HG03175 (cell line): ENCODE results near the gene ATXN3.

Source experiments
- ATAC-seq: cut with Tn5 transposase; IDR thresholded peaks from one replicate; pipeline ENCODE4 v1.9.1; 2021; ENCODE audit warnings: mild to moderate bottlenecking, moderate library complexity; ENCODE audit not compliant: unreplicated experiment

ATXN3 gene

DNA sequence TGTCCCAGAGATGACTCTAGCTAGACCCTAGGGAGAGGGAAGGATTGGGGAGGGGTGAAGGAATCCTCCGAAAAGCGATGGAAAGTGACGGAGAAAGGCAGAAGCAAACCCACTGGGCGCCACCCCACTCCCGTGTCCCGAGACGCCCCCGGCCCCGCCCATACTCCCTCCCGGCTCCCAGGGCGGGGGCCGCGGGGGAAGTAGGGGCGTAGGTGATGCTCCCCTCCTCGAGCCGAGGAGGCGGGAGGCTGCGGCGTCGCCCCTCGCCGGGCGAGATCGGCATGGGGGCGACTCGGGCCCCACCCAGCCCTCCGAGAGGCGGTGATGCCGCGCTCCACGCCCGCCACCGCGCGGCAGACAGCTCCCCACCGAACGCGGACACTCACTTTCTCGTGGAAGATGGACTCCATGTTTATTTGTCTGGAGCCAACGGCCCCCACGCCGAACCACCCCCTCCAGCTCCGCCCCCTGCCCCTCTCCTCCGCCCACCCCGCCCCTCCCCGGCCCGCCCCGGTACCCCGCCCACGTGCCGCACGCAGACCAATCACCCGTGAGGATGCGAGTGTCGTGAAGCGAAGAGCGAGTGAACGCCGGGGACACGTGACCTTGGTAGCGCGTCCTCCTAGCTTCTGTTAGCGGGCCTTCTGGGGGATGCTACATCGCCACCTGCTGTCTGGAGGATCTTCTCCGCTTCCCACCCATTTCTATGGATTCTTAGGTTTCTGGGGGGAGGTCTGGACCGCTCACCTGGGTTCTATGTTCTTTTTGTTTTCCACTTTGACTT lies at the start of gene ATXN3:
ATXN3 (minus strand) TSS at position 440 of the 784 bp plus-strand sequence; CDS start at position 410, 30 bp downstream.
- ATAC-seq, result peak; percentile 93

DNA sequence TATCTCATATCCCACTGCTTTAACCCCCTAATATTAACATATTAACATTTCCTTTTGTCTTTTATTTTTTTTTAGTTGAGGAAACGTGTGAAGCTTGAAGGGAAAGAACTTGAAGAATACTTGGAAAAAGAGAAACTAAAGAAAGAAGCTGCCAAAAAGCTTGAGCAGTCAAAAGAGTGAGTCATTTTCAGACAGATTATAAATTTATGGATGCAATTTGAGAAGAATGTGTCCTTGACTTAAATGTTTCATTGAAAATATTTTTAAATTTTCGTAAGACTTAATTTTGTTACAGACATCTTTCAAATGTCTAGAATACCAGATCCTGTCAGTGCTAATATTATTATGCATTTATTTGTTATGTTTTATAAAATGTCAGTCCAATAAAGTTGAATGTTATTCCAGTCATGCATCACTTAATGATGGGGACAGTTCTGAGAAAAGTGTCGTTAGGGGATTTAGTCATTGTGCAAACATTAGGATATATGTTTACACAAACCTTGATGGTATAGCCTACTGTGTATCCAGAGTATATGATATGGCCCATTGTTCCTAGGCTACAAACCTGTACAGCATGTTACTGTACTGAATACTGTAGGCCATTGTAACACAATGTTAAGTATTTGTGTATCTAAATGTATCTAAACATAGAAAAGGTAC lies 48.0 kb upstream of the ATXN3 start:
- no peak for ATAC-seq

DNA sequence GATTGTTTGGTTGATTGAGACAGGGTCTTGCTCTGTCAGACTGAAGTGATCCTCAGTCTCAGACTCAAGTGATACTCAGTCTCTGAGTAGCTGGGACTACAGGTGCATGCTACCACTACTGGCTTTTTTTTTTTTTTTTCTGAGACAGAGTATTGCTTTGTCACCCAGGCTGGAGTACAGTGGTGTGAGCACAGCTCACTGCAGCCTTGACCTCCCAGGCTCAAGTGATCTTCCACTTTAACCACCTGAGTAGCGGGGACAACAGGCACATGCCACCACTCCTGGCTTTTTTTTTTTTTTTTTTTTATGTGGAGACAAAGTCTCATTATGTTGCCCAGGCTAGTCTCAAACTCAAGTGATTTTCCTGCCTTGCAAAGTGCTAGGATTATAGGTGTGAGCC lies 47.2 kb upstream of the ATXN3 start:
- no peak for ATAC-seq

DNA sequence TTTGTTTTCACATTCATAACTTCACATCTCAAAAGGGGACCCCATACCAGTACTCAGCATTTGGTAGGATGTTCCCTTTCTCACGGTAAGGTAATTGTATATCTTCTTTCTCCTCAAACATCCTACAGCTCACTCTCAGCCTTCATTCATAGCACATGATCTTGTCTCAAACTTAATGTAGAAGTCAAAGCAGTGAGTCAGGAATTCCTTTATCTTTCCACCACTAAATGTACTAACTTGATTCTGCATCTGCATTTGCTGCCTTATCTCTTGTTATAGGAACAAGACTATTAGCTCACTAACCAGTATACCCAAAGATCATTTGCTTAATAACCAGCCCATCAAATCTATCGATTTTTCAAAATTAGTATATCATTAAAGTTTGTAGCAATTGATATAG lies 38.3 kb upstream of the ATXN3 start:
- no peak for ATAC-seq

GRCh38 chr14:92143962-92144361 lies 37.6 kb upstream of the ATXN3 start:
- ATAC-seq, result no peak

DNA sequence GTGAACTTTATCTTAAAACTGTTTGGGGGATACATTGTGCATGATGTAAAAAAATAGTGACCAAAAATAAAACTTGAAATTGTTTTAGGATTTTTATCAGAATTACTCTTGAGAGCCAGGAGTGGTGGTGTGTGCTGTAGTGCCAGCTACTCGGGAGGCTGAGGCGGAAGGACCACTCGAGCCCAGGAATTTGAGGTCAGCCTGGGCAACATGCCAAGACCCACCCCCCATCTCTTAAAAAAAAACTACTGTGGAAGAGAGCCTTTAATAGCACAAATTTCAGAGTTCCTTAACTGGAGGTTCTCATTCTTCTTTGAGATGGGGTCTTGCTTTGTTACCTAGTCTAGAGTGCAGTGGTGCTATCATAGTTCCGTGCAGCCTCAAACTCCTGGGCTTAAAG lies 36.9 kb upstream of the ATXN3 start:
- ATAC-seq, result no peak

GRCh38 chr14:92135269-92135668 lies 28.9 kb upstream of the ATXN3 start:
- no peak for ATAC-seq

DNA sequence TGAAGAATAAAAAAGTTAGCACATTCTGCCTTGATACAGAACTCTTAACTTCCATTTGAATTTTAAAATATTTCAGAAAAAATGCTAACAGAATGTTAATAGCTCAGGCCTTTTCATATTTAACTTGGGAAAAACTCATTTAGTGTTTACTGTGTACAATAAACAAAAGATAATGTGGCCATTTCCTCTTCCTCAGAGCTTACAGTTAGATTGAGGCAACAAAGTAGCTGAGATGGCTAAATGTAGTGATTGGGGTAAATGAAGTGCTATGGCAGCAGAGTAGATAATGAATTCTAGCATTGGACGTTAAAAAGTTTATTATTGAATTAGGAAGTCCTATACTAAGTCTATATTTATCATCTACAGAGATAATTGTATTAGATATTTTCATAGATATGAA lies 28.1 kb upstream of the ATXN3 start:
- ATAC-seq, result no peak

DNA sequence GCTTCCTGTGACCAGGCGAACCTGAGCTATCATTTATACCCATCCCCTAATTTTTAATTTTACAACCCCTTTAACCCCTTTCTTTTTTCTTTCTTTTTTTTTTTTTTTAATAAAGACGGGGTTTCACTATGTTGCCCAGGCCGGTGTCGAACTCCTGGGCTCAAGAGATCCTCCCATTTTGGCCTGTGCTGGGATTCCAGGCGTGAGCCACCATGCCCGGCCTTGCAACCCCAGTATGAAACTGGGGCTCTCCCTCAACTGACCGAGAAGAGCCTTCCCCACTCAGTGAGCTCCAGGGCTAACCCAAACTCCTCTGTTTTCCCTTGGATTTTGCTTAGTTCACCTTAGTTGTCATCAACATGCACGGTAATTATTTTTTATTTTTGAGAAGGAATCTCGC lies 16.4 kb upstream of the ATXN3 start:
- ATAC-seq, result no peak

- ATAC-seq, result peak; percentile 15
Measured at GRCh38 chr14:92122351-92122677, 15.9 kb upstream of the ATXN3 start.

GRCh38 chr14:92121670-92122350 lies 15.4 kb upstream of the ATXN3 start, which contains the start of the genes CPSF2 and NDUFB1:
Gene CPSF2 (plus strand): TSS chr14:92121969. CDS start chr14:92130985, 9,016 bp downstream.
Gene NDUFB1 (minus strand): TSS chr14:92121706. CDS start chr14:92117637, 4,069 bp downstream.
- peak; percentile 84 for ATAC-seq

DNA sequence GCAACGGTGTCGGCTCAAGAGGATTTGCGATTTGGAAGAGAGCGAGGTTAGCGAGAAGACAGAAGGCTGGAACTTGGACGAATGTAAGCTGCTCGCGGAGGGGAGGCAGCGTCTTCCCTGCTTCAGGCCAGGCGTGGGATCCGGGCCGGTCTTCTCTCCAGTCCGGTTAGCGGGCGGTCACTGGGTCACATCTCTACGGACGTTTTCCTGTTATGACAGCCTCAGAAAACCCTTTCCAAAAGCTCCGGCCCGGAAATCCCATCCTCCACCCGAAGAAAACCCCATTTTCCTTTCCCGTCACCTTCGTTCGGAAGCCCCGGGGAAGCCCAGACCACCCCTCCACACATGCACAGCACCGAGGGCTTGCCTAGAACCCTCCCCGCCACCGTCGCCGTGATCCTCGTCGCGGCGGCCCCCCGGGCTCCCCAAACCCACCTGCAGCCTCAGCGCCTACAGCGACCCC lies 14.9 kb upstream of the ATXN3 start:
- ATAC-seq, result peak; percentile 13

- no peak for ATAC-seq
Measured at GRCh38 chr14:92109490-92109889, 3.1 kb upstream of the ATXN3 start.

DNA sequence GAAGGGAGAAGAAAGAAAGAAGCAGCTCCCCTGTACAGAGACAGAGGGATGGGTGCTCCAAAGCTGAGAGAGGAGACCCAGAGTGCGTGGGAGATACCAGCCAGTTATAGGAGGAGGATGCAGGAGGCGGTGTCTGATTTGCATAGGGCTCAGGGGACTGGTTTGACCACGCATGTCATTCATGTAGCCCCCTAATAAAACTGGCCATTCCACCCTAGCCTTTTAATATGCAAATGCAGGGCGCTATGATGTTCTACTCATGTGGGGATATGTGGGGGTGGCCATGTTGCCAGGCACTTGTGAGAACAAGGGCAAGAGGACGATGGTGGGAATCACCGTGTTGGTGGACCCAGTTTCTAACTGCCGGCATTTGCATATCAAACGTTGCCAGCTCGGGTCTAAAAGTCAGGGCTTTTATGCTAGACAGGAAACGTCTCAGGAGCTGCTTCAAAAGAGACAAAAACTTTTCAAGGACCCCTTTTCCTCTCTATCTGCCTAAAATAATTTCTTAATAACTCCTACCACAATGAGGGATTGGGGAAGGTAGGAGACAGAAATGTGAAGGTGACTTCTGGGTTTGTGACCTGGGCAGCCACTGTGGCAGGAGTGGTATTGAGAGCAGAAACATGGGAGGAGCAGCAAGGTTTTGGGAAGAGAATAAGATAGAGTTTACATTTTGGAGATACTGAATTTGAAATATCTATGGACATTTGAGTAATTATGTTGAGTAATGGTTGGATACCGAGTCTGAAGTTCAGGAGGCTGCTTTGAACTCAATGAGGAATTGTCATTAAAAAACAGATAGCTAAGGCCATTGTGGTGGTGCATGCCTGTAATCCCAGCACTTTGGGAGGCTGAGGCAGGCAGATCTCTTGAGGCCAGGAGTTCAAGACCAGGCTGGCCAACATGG lies 2.2 kb upstream of the ATXN3 start:
- no peak for ATAC-seq

DNA sequence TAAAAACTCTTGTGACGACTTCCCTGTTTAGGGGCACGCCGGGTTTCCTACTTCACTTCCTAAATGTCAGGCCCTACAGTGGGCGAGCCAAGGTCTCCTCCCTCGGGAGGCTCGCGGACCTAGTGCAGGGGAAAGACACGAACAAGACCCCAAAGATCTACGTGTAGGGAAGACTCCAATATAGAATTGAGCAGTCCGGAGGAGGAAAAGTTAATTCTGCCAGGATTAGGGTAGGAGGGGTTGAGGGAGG lies 564 bp downstream of the ATXN3 start:
- ATAC-seq, result peak; percentile 7

DNA sequence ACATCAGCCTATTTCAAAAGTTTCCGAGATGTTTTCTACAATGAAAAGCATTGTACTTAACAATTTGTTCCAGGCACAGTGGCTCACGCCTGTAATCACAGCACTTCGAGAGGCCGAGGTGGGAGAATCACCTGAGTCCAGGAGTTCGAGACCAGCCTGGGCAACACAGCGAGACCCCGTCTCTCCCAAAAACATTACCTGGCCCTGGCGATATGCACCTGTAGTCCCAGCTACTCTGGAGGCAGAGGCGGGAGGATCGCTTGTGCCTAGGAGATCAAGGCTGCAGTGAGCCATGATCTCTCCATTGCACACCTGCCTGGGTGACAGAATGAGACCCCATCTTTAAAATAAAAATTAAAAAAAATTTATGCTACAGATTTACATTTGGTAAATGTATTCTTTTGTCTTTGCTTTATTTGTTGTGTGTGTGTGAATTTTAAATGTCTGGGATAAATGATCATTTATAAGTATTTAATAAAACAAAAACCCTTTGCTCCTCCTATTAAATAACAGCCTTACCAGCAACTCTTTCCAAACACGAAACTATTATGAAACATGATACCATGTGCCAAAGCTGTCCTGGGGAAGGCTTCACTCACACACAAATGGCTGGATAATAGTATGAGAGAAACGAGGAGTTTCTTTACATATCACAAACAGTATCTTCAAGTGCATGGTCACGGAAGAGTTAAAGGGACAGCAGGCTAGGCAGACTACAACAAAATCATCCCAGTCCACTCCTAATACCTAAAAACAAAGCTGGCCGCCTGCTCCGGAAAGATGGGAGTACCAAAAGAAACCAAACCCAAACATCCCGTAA lies 1.1 kb downstream of the ATXN3 start:
- ATAC-seq, result no peak

- no peak for ATAC-seq
Measured at GRCh38 chr14:92103363-92103989, 2.9 kb downstream of the ATXN3 start.

DNA sequence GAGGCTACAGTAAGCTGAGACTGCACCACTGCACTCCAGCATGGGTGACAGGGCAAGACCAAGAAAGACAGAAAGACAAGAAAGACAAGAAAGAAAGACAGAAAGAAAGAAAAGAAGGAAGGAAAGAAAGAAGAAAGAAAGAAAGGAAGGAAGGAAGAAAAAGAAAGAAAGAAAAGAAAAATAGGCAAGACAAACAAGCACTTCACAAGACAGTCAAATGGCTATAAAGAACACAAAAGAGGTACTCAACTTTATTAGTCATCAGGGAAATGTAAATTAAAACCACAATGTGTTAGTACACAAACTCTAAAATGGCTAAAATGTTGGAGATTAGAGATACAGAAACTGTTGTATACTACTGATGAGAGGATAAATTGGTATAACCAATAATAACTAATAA lies 6.6 kb downstream of the ATXN3 start:
- ATAC-seq, result no peak

- ATAC-seq, result no peak
Measured at GRCh38 chr14:92093320-92093719, 13.1 kb downstream of the ATXN3 start.

- no peak for ATAC-seq
Measured at GRCh38 chr14:92088494-92088893, 17.9 kb downstream of the ATXN3 start.
